Gastroesophageal sphincter (tissue), 4 donors: ENCODE measurements around the gene DGLUCY. TPM values are rescaled to one million over a fixed set of nuclear protein-coding genes. Genes with fewer than 3 reads are reported as not detected.

Experiments used
- ATAC-seq: fragments of 150-250 bp; one replicate; pipeline ENCODE4 v1.9.1; 2016; ENCODE audit warnings: mild to moderate bottlenecking, moderate library complexity
- H3K27ac ChIP-seq, 4 donors: fragments of 200-600 bp; sonication (generic) in 3 of 4; 1 replicate in 3 of 4; 2 replicates in 1 of 4; pipeline ENCODE4 v1.5.1; 2016 to 2019
- H3K27me3 ChIP-seq: fragments of 200-600 bp; sonication (generic); one replicate; pipeline ENCODE4 v1.5.1; 2019
- H3K36me3 ChIP-seq, 2 donors: fragments of 200-600 bp; sonication (generic); one replicate each; pipeline ENCODE4 v1.5.1; 2019; ENCODE audit warnings: control low read depth in 1 of 2
- H3K4me1 ChIP-seq, 3 donors: fragments of 200-600 bp; sonication (generic); 1 replicate in 2 of 3; 2 replicates in 1 of 3; pipeline ENCODE4 v1.5.1; 2016 to 2019; ENCODE audit warnings: control low read depth in 2 of 3
- H3K4me3 ChIP-seq, 2 donors: fragments of 200-600 bp; sonication (generic); one replicate each; pipeline ENCODE4 v1.5.1; 2019; ENCODE audit warnings: mild to moderate bottlenecking in 1 of 2, moderate library complexity in 1 of 2
- H3K9me3 ChIP-seq, 3 donors: fragments of 200-600 bp; sonication (generic); one replicate each; pipeline ENCODE4 v1.5.1; 2017 to 2019; ENCODE audit warnings: control low read depth in 2 of 3
- EP300 ChIP-seq: sonication (generic); formaldehyde crosslinking; IDR thresholded peaks from one replicate; pipeline ENCODE4 v1.6.1; 2017; ENCODE audit warnings: antibody characterized with exemption, mild to moderate bottlenecking
- POLR2A ChIP-seq, 2 donors: fragments of 450-650 bp; IDR thresholded peaks; one replicate each; pipeline ENCODE4 v1.6.1; 2017; ENCODE audit warnings: antibody characterized with exemption in 2 of 2, mild to moderate bottlenecking in 2 of 2, moderate library complexity in 1 of 2
- POLR2AphosphoS5 ChIP-seq: sonication (generic); formaldehyde crosslinking; IDR thresholded peaks from one replicate; pipeline ENCODE4 v1.6.1; 2017; ENCODE audit warnings: antibody characterized with exemption
- WGBS, 2 donors: methylation state at CpG; one replicate each; pipeline ENCODE4 v1.1.5; 2018; ENCODE audit warnings: low coverage in 1 of 2; 5-methylcytosine and 5-hydroxymethylcytosine counted together
- total RNA-seq, 4 donors: library from RNA; depleted of rRNA; stranded (reverse); fragments of >200 nt; gene quantifications; one replicate each; pipeline ENCODE4 v1.1.0, GENCODE V29; 2016
- TF ChIP-seq, protein P1 (sequence below), 4 experiments: fragments of 200-600 bp in 2 of 4; fragments of 450-650 bp in 2 of 4; sonication (generic) in 1 of 4; IDR thresholded peaks; one replicate each; pipeline ENCODE4 v1.5.1; 2017 to 2019; ENCODE audit warnings: antibody characterized with exemption in 4 of 4, mild to moderate bottlenecking in 2 of 4, moderate library complexity in 2 of 4

DGLUCY gene
- total RNA-seq, 4 donors from 2014 or later: 52.8 to 118 (median 77.3) TPM

DNA sequence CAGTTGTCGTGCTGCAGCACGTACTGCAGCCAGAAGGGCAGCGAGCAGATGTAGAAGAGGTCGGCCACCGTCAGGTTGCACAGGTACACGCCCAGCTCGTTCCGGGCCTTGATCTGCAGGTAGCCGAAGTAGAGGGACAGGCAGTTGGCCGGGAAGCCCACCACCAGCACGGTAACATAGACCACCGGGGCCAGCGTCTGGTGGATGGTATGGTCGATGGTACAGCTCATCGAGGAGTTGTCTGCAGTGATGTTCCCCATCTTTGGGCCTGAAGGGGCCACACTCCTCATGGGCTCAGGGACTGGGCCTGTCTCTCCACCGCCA lies 120.9 kb downstream of the DGLUCY start:
- whole genome bisulfite sequencing, 2 donors: 94% methylated on average over 3 of the region's 16 CpGs; no CpG with 5 or more reads in 1 of the 2 donors
- no peak overlapping the region for H3K4me3 ChIP-seq
- TF ChIP-seq POLR2A (IDR thresholded peaks at IDR 0.05): no peak
- TF ChIP-seq EP300: no peak
- TF ChIP-seq POLR2AphosphoS5: no peak
- TF ChIP-seq, protein P1, sequence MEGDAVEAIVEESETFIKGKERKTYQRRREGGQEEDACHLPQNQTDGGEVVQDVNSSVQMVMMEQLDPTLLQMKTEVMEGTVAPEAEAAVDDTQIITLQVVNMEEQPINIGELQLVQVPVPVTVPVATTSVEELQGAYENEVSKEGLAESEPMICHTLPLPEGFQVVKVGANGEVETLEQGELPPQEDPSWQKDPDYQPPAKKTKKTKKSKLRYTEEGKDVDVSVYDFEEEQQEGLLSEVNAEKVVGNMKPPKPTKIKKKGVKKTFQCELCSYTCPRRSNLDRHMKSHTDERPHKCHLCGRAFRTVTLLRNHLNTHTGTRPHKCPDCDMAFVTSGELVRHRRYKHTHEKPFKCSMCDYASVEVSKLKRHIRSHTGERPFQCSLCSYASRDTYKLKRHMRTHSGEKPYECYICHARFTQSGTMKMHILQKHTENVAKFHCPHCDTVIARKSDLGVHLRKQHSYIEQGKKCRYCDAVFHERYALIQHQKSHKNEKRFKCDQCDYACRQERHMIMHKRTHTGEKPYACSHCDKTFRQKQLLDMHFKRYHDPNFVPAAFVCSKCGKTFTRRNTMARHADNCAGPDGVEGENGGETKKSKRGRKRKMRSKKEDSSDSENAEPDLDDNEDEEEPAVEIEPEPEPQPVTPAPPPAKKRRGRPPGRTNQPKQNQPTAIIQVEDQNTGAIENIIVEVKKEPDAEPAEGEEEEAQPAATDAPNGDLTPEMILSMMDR (IDR thresholded peaks at IDR 0.05): no peak

DNA sequence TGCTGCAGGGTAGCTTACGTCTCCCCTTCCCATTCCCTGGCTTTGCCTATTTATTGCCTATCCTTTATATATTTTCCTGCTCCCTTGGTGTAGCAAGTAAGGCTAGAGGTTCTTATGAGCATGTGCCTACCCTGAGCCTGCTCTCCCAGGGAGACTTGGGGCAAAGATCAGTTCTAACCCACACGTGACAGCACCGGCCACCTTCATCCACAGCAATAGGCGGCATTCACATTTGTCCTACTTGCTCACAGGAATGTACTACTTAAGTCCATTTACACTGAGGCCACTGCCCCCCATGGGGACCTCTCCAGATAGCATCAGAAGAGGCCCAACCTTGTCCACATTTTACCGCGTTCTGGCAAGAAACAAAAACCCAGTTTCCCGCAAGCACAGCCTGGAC lies 122.0 kb downstream of the DGLUCY start:
- Histone ChIP-seq H3K4me1 (peaks cover 0 to 9% (median 0%) of the 10 kb centered on the region in 3 donors), H3K27ac (no peak overlapping the region), H3K4me3 (no peak overlapping the region), H3K27me3 (no peaks in the 10 kb centered on the region), H3K9me3 (peaks cover 0 to 5% (median 0%) of the 10 kb centered on the region in 3 donors), H3K36me3 (peaks cover 0 to 14% of the 10 kb centered on the region in 2 donors)
- TF ChIP-seq POLR2A (IDR thresholded peaks at IDR 0.05) (no peak), POLR2AphosphoS5 (no peak), EP300 (no peak)
- TF ChIP-seq, protein P1 (IDR thresholded peaks at IDR 0.05): no peak
- WGBS, 2 donors: 84 to 100% methylated on average over 1 to 4 of the region's 7 CpGs
- ATAC-seq: no peak

More for the DNA sequence above, 120.9 kb downstream of the DGLUCY start:
- peaks cover 0 to 9% (median 0%) of the 10 kb centered on the region in 3 donors for H3K4me1 ChIP-seq
- no peaks in the 10 kb centered on the region for H3K27me3 ChIP-seq
- peaks cover 0 to 15% (median 0%) of the 10 kb centered on the region in 3 donors for H3K9me3 ChIP-seq
- no peak for ATAC-seq
- peaks cover 0 to 24% of the 10 kb centered on the region in 2 donors for H3K36me3 ChIP-seq
- H3K27ac ChIP-seq: no peak overlapping the region

- WGBS, 2 donors: 73 to 84% methylated on average over 6 to 7 of the region's 7 CpGs
- ATAC-seq: no peak
- H3K27me3 ChIP-seq: no peaks in the 10 kb centered on the region
Measured at GRCh38 chr14:91237219-91237618, 123.3 kb downstream of the DGLUCY start.

DNA sequence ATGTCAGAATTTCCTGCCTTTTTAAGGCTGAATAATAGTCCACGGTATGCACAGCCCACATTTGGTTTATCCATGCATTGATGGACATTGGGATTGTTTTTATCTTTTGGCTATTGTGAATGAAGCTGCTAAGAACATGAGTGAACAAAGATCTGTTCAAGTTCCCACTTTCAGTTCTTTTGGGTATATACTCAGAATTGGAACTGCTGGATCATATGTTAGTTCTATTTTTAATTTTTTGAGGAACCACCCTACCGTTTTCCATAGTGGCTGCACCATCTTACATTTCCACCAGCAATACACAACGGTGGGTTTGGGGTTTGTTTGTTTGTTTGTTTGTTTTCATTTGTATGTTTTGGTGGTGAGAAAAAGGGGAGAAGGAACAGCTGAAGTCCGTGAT lies 124.2 kb downstream of the DGLUCY start:
- Histone ChIP-seq H3K27ac (no peak overlapping the region), H3K4me3 (no peak overlapping the region), H3K36me3 (peaks cover 0 to 4% of the 10 kb centered on the region in 2 donors), H3K4me1 (peaks cover 0 to 13% (median 0%) of the 10 kb centered on the region in 3 donors), H3K27me3 (no peaks in the 10 kb centered on the region), H3K9me3 (no peaks in the 10 kb centered on the region)
- ATAC-seq: no peak
- 67 to 74% methylated on average over 3 to 4 of the region's 4 CpGs for WGBS, 2 donors
- TF ChIP-seq POLR2A (IDR thresholded peaks at IDR 0.05) (no peak), POLR2AphosphoS5 (no peak), EP300 (no peak)
- TF ChIP-seq, protein P1 (IDR thresholded peaks at IDR 0.05): no peak

More at GRCh38 chr14:91237219-91237618, 123.3 kb downstream of the DGLUCY start:
- no peaks in the 10 kb centered on the region for H3K9me3 ChIP-seq
- no peak overlapping the region for H3K4me3 ChIP-seq
- peaks cover 0 to 9% (median 0%) of the 10 kb centered on the region in 3 donors for H3K4me1 ChIP-seq
- no peak overlapping the region for H3K27ac ChIP-seq
- no peak for TF ChIP-seq POLR2A (IDR thresholded peaks at IDR 0.05)
- no peak for TF ChIP-seq POLR2AphosphoS5
- TF ChIP-seq, protein P1 (IDR thresholded peaks at IDR 0.05): no peak
- TF ChIP-seq EP300: no peak
- H3K36me3 ChIP-seq: peaks cover 0 to 4% of the 10 kb centered on the region in 2 donors

- WGBS, 2 donors: 56 to 69% methylated on average over 7 to 8 of the region's 8 CpGs
- no peak for TF ChIP-seq EP300
- TF ChIP-seq, protein P1 (IDR thresholded peaks at IDR 0.05): no peak
- TF ChIP-seq POLR2AphosphoS5: no peak
- ATAC-seq: no peak
Measured at GRCh38 chr14:91238661-91239060, 124.8 kb downstream of the DGLUCY start.

More at GRCh38 chr14:91238661-91239060, 124.8 kb downstream of the DGLUCY start:
- Histone ChIP-seq H3K4me3 (no peak overlapping the region), H3K9me3 (no peaks in the 10 kb centered on the region), H3K36me3 (peaks cover 0 to 4% of the 10 kb centered on the region in 2 donors), H3K27ac (no peak overlapping the region), H3K4me1 (peaks cover 0 to 19% (median 0%) of the 10 kb centered on the region in 3 donors), H3K27me3 (no peaks in the 10 kb centered on the region)
